SIG-M5 treated with dmso at 0.1 percent for 504 hours (cell line): ENCODE data around the gene ZNRF2.

Experiments
- DNase-seq: peaks from one replicate; lab custom pipeline; 2025; ENCODE audit not compliant: unreplicated experiment; lab: John Stamatoyannopoulos, UW

ZNRF2 gene

DNA sequence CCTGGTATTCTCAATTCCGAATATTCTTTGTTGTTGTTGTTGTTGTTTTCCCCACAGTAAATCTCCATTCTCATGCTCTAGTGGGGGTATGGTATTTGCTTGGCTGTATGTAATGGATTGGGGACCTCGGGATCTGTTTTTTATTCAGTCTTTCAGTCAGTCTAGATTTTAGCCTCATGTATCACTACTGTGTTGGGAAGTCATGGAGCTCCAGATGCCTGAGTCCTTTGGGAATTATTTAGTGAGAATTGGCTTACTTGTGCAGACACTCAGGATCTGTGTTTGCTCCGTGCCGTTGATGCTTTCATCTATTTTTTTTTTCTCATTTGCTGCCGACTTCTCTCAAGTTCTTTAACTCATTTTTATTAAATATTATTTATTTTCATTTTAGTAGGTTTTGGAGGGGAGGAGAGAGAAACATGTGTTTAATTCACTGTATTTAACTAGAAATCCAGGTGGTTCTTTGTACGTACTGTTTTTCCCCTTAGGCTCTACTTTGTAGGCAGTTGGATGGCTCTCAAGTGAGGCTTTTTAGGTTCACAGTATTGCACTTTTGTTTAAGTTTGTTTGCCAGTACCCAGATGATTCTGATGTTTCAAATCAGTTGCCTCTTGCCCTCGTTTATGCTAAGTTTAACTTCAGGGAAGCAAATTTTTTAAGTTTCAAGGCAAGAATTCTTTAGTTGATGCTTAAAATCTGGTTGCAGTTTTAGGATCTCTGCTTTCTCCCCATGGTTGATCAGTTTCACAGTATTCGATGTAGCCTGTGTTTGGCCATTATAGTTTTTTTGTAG is 36.9 kb downstream of the ZNRF2 start:
- DNase-seq, result no peak

DNA sequence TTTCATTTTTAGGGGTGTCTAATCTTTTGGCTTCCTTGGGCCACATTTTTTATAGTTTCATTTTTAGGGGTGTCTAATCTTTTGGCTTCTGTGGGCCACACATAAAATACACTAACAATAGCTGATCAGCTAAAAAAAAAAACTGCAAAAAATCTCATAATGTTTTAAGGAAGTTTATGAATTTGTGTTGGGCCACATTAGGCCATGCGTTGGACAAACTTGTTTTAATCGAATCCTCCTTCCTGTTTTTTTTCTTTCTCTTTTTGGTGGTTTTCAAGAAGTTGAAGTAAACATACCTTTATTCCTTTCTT is 37.4 kb downstream of the ZNRF2 start:
- DNase-seq, result peak; percentile 49

DNA sequence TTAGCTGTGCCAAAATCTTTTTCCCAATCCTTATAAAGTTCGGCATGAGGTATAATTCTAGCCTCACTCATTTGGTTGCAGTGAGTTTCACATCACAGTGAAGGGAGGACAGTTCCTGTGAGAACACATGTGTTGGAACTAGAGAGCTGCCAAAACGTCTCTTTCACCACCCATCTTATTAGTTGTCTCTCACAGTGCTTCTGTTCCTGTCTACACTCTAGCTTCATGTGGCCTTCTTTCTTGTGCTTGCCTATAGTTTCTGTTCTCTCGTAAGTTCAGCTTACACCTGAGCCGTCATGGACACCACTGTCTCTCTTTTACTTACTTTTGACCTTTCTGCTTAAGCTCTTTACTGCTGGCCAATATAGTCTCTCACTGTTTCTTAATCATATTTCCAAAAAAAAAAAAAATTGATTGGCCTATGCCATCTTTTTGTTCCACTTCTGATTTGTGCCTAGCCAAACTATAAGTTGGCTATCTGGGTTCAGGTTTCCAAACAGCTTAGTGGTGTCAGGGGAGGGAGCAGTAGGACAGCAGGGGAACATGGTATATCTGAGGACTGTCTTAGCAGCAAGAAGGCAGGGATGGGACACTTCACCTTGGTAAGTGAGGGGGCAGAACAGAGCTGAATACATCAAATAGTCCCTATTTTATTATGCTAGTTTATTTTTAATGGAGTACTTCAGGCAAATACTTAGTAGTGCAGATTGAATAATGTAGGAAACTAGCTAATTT is 38.0 kb downstream of the ZNRF2 start:
- DNase-seq, result peak; percentile 63

- DNase-seq, result no peak
Measured at GRCh38 chr7:30323006-30323355, 38.6 kb downstream of the ZNRF2 start.

DNA sequence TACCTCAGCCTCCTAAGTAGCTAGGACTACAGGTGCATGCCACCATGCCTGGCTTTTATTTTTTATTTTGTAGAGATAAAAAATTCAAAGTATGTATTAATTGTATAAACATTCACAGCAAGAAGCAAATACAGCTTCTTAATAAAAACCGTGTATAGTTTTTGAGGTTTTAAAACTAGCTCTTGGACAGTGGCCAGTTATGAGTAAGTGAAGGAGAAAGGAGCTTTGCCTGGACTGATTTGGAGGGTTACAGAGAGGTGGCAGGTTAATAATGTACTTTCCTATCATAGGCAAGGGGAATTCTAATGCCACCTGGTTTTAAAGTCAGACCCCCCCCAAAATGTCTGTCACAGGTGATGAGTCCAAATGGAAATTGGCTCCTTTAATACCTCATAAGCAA is 43.4 kb downstream of the ZNRF2 start:
- no peak for DNase-seq

DNA sequence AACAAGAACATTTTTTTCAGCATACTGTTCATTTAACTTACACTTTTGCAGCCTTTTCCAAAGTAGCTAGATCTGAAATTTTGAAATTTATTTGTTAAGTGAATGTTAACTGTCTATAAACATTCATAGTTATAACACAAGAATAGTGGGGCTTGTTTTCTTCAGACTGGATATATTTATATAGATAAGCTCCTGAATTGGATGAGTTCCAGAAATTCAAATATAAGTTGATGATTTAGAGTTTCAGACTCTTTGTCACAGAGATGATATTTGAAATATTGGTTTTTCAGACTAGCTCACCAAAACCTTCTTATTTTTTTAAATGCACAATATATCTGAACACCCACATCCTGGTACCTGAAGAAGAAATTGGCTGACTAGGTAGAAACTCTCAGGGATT is 44.0 kb downstream of the ZNRF2 start:
- no peak for DNase-seq

DNA sequence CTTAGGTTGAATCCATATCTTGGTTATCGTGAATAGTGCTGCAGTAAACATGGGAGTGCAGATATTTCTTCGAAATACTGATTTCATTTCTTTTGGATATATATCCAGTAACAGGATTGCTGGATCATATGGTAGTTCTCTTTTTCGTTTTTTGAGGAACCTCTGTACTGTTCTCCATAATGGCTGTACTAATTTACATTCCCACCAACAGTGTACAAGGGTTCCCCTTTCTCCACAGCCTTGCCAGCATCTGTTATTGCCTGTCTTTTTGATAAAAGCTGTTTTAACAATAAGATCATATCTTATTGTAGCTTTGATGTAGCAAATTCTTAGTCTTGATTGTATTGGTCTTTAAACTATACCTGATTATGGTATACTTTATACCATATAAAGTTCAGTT is 45.3 kb downstream of the ZNRF2 start:
- DNase-seq, result peak; percentile 44

DNA sequence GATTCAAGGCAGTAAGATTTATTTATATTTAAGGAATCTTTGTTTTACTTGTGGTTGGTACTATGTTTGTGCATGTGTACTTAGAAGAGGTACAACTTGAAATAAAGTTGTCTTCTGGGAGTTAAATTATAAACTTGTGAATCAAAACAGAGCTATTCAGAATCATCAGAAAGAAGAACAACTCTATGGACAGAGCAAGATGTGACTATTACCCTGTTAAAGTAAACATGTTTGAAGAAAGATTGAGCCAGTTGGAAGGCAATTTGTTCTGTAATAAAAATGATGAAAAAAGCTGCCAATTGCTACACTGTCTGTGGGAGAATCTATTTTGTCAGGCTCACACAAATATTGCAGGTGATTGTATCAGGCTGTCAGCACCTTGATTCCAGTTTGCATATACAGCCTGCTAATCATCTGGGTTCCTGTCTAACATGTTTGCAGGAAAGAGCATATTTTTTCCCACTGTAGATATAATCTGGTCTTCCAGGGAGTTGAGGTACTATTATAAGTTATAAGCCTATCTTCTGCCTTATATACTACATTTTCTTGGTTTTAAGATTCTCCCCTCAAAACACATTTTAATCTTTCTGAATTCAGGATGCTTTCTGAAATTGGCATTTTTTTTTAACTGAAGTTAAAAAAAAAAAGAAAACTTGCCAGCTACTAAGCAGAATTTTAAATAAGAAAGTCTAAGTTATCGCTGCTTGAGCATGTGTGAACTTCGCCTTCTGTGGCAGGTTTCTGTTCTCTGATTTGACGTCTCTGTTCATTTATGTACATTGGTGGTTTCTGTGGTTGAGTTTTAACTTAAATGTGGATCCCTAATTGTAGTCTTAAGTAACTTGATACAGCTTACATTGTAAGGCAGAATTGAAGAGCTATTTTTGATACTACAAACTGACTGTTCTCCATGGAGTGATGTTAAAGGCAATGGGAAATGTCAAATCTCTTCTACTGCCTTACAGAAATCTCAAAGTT is 46.0 kb downstream of the ZNRF2 start:
- peak; percentile 84 for DNase-seq

- no peak for DNase-seq
Measured at GRCh38 chr7:30331338-30331737, 46.9 kb downstream of the ZNRF2 start.

- no peak for DNase-seq
Measured at GRCh38 chr7:30332549-30332948, 48.2 kb downstream of the ZNRF2 start.

DNA sequence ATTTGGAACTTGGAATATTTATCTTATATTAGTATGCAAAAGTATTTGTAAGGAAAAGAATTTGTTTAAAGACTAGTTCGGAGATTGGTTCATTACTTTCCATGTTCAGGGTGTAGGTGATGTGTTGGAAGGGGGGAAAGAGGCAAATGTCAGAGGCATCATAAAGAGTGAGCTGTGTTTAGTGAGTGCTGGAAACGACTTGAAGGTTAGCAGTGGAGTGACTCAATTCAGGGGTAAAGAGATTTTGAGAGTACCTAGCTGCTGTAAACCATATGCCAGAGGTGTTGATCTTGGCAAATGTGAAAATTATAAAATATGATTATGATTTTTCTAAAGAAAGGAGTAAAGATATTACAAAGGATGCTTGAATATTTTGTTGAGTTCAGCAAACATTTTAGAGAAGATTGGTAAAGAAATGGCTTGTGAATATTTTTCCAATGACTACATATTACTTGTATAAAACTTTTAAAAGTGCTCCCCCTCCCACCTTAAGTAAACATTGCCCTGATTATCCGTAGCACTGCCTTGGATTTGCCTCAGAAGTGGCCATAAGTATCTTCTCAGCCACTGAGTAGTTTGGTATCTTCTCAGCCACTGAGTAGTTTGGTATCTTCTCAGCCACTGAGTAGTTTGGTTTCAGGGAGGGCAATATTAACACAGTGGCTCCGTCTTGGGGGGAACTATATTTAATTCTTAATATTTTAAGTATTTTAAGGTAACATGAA is 51.5 kb downstream of the ZNRF2 start:
- no peak for DNase-seq

GRCh38 chr7:30344513-30344912 is 60.1 kb downstream of the ZNRF2 start:
- DNase-seq, result no peak

DNA sequence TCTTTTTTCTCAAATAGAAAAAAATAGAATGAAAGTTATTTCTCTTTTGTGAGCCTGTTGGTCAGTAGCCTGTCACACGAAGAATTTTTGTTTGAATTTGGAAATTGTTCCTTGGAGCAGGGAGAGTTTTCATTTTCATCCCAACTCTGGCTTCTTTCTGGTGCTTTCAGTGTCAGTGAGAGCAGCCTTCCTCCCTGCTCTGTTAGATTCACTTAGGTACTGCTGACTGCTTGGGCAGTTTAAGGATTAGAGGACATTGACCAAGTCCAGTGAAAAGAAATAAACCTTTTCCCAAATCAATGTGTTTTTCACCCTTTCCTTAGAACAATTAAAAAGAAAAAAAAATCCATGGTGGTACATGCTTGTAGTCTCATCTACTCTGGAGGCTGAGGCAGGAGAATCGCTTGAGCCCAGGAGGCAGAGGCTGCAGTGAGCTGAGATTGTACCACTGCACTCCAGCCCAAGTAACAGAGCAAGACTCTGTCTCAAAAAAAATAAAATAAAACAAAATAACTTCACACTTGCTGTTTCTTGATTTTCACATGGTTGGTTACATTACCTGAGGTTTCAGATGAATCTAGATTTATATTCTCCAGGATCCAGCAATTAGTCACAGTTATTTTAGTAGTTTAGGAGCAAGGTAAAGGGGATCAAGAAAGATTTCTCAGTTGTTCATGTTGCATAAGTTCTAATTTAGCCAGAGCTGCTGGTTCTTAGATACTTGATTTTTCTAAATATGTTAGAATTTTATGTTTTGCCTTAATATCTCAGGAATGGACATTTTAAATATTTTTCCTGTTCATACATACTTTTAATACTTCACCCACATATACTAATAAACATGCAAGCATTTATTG is 63.1 kb downstream of the ZNRF2 start:
- no peak for DNase-seq

DNA sequence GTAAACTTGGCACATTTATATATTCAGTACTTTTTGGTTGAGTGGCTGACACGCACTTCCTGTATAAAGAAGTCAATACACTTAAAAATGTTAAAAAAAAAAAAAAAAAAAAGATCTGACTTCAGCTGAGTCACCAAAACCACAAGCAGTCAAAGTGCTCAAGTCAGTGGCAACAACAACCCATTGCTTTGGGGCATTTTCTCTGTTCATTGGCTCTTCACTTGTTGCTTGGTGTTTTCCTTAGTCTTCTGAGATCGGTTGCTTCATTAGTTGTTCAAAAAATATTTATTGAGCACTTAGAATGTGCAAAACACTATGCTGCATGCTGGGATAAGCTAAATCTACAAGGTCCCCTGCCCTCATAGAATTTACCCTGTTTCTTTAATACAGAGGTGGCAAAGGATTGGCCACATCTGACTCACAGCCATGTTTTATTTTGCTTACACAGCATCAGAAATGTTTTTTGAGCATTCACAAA is 63.7 kb downstream of the ZNRF2 start:
- DNase-seq, result peak; percentile 86

DNA sequence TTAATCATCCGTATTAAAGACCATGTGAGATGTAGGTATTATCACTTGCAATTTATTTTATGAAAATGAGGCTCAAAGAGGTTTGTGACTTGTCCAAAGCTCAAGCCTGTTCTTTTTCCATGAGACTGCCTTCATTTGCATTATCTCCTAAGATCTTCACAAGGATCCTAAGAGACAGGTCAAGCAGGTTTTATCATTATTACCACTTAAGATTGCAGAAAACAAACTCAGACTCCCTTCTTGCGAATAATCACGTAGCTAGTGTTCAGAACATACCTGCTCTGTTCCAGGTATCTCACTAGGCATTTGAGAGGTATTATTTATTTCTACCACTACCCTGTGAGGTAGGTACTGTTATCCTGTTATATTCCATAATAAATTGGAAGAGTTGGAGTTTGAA is 64.8 kb downstream of the ZNRF2 start:
- DNase-seq, result no peak

DNA sequence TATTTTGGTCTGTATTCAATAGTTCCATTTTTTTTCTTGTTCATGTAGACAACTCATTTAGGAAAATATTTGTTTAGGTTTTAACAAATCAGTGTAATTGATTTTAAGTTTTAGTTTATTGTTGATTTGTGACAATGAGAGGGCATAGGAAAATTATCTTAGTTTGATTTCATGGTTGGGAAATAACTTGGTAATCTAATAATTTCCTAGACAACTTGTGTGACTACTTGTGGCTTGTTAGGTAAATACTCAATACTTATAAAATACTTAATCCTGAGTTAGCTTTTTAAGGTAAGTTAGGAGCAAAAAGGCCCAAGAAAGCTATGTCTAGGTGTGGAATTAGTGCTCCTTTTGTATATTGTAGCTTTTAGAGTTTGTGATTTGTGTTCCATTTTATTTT is 65.4 kb downstream of the ZNRF2 start:
- no peak for DNase-seq

- no peak for DNase-seq
Measured at GRCh38 chr7:30351286-30351685, 66.9 kb downstream of the ZNRF2 start.

DNA sequence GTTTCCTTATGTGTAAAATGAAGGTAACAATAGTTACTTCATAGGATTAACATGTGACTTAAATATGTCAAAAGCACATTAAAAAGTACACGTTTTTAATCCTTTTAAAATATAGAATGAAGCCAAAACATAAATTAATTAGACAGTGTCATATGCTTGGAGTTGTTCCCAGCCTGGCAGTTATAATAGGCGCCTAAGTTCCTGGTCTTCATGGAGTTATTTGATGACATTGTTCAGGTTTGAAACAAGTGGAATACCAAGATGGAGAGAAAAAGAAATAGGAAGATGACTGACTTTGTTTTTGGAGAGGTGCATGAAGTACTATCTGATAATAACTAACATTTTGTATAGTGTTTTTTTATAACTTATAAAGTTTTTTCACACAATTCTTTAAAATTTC is 67.3 kb downstream of the ZNRF2 start:
- no peak for DNase-seq

DNA sequence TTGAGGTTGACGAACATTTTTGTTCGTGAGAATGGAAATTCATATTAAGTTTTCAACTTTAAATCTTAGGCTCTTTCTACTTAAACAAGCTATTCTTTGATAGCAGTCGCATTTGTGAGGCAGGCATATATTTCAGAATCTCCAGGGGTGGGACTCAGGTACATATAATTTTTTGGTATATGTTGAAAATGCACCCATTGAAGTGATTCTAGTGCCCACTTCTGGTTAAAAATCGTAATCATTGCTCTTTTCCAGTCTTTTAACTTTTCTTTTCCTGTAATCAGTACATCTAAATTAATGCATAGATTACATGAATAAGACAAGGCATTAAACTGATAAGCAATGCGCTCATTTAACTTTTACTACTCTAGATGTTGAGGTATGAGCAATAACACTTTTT is 67.8 kb downstream of the ZNRF2 start:
- no peak for DNase-seq

DNA sequence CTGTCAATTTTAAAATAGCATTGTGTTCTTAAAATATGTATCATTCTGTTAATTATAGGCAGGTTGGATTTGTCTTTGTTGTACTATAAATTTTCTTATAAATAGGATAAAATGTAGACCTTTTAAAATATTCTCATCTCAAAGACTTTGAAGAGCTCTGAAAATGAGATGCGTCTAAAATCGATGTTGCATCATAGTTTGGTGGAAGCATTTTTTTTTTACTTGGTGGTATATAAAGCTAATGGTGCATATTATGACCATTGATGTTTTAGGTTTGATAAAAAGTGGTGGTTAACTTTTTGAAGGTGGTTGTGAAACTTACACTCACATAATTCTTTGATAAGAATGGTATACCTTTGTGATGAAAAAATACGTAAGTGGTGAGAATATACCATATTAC is 69.1 kb downstream of the ZNRF2 start:
- DNase-seq, result no peak
